ENCODE results near the gene AK2.

- TF ChIP-seq CSDC2 (CRISPR knock-in tag; IDR thresholded peaks at IDR 0.05) (no peak), PATZ1 (CRISPR knock-in tag; IDR thresholded peaks at IDR 0.05; ENCODE audit: borderline replicate concordance) (no peak), CREB5 (CRISPR knock-in tag; IDR thresholded peaks at IDR 0.05; ENCODE audit: low read depth) (no peak), CSRNP3 (CRISPR knock-in tag; IDR thresholded peaks at IDR 0.05) (no peak)
Measured at GRCh38 chr1:32990887-32991286, 45.8 kb downstream of the AK2 start.

Measured in SK-N-SH treated with all-trans-retinoic acid at 6 μM for 48 hours (cell line).